Epithelial cell of esophagus (primary cell): ENCODE measurements around the gene AHCYL1.
A peak's percentile ranks its signal among the peaks of the same experiment; 100 is the strongest.

Experiments used
- DNase-seq: peaks from one replicate; pipeline ENCODE4 v3.0.0; 2010; ENCODE audit warnings: low read depth
- H3K4me3 ChIP-seq: 2 replicates; pipeline ENCODE4 v1.5.1; 2011; ENCODE audit warnings: mild to moderate bottlenecking, low read length, control low read depth
- CTCF ChIP-seq: IDR thresholded peaks from 2 replicates; pipeline ENCODE4 v1.5.1; 2011; ENCODE audit warnings: low read depth, mild to moderate bottlenecking, low read length, control low read depth, inconsistent platforms; ENCODE audit not compliant: insufficient read depth; ENCODE audit errors: missing control alignments

The AHCYL1 gene

DNA sequence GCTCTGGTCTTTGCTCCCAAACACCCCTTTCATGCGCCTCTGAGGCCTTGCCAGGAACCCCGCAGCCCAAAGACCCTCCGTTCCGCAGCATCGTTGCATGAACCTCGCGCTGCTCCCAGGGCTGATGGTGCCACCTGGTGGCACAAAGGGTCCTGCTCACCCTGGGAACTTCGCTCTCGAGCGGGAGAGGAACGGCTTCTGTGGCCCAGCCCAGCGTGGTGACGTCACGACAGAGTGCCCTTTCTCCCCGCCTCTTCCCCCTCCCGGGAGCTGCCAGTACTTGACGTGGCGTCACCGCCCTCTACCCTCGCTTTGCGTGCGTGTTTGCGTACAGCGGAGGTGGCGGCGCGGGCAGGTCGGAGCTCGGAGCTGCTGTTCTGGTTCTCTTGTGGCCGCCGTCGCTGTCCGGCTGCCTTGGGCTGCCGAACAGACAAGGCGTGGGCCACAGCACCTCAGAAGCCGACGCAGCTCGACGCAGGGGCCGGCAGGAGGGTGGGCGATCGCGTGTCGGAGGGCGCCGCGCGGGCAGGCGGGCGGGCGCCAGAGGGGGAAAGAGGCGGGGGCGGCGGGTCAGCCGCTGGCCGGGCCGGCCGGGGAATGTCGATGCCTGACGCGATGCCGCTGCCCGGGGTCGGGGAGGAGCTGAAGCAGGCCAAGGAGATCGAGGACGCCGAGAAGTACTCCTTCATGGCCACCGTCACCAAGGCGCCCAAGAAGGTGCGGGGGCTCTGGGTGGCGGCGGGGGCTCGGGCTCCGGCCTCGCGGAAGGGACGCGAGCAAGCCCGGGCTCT lies at the start of gene AHCYL1:
TSS of gene AHCYL1 (plus strand) at position 310 of the 791 bp plus-strand sequence. CDS start at position 598, 288 bp downstream.
- DNase-seq, result peak; percentile 99
- peak; percentile 95 for TF ChIP-seq CTCF
- H3K4me3 ChIP-seq, result peak within 1 kb of the TSS; percentile 79

DNA sequence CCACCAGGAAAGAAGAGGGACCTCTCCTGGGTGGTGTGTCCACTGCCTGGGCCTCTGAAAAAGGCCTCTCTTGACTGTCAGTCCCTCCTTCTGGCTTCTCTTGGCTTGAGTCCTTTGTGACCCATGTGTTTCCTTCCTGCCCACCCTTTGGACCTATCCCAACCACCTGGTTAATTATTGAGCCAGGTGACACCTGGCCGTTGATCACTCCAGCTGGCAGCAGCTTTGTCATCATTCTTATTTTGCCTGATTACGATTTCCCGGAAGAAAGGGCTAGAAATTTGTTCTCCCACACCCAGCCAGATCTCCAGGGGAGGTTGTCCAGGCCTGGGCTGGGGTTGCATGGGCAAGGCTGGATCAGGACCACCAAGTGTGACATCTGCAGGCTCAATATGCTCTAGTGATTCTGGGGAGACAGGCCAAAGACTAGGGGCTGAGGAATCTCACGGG lies 49.1 kb upstream of the AHCYL1 start:
- no peak overlapping the region for H3K4me3 ChIP-seq
- DNase-seq, result no peak
- TF ChIP-seq CTCF, result no peak

DNA sequence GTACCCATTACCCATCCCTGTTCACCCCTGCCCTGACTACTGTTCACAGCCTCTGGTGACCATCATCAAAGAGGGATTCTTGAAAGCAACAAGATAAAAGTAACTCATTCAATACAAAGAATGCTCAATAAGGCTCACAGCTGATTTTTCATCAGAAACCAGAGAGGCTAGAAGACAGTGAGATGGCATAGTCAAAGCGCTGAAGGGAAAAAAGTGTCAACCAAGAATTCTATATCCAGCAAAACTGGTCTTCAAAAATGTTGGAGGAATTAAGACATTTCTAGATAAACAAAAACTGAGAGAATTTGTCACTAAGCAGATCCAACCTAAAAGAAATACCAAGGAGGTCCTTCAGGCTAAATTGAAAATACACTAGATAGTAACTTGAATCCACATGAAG lies 46.8 kb upstream of the AHCYL1 start:
- no peak overlapping the region for H3K4me3 ChIP-seq
- no peak for DNase-seq
- TF ChIP-seq CTCF, result no peak

DNA sequence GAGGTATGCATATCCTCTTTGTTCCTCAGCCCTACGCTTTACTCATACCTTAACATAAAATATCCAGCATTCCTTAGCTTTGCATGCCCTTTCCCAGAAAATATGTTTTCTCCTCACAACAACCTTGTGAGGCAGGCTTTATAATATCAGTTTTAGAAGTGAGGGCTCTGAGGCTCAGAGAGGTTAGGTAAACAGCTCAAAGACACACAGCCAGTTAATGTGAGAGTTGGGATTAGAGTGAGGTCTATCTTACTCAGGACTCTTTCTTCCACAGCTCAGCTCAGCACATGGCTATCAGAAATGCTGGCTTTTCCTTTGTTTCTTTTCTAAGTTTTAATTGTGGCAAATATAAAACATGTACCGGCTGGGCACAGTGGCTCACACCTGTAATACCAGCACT lies 46.0 kb upstream of the AHCYL1 start:
- DNase-seq, result no peak
- no peak overlapping the region for H3K4me3 ChIP-seq
- TF ChIP-seq CTCF, result no peak

DNA sequence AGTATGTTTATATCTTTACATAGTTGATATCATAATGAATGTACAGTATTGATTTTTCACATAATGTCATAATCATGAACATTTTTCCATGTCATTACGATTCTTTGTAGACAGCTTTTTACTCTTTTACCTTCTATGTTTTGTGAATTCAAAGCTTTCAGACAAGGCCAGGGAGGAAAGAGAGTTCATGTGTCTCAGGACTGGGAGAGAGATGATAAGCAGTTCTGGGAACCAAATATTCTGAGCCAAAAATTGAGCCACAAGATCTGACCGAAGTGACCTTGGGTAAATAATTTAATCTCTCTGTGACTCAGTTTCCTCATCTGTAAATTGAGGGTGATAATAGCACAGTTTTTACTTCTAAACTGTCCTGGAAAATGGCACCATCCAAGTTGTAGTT lies 42.1 kb upstream of the AHCYL1 start:
- TF ChIP-seq CTCF, result no peak
- no peak for DNase-seq

DNA sequence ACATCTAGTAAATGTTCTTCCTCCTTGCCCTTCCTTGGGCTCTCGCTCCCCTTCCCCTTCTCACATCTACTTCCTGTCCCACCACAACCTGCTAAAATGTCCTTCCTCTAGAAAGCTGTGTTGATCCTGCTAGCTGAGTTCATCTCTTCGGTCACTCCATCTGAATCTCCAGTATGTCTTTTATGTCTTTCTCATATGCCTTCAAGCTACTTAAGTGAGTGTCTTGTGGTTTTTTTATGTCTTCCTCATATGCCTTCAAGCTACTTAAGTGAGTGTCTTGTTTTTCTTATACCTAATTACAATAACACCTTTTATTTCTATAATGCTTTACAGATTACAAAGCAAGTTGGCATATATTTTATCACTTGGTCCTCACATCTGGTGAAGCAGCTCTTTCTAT lies 40.0 kb upstream of the AHCYL1 start:
- TF ChIP-seq CTCF, result no peak
- DNase-seq, result no peak
- H3K4me3 ChIP-seq, result no peak overlapping the region

More for the DNA sequence above, 42.1 kb upstream of the AHCYL1 start:
- no peak overlapping the region for H3K4me3 ChIP-seq

GRCh38 chr1:109946511-109946910 lies 38.1 kb upstream of the AHCYL1 start:
- TF ChIP-seq CTCF, result no peak
- DNase-seq, result no peak
- H3K4me3 ChIP-seq, result no peak overlapping the region
